MCF 10A (cell line): ENCODE results near the gene MKNK2. TPM values are rescaled to one million over a fixed set of nuclear protein-coding genes. Genes with fewer than 3 reads are reported as not detected.

ENCODE experiments used
- BruUV-seq: library from RNA; stranded (reverse); fragments of 400-500 nt; replicated peaks from 2 replicates; lab custom pipeline; 2021; lab: Mats Ljungman, UMichigan
- CTCF ChIA-PET: fragments of 300-600 bp; sonication (Branson Sonifier 250); formaldehyde crosslinking; extraction: SDS; loops from one replicate; lab custom pipeline; 2021; ENCODE audit warnings: antibody characterized with exemption, inconsistent platforms; lab: Yijun Ruan, JAX
- POLR2A ChIA-PET: fragments of 300-600, 350-650 bp; sonication (Branson Sonifier 250); formaldehyde crosslinking; extraction: SDS; loops from one replicate; lab custom pipeline; 2020; ENCODE audit warnings: antibody characterized with exemption, inconsistent platforms; lab: Yijun Ruan, JAX
- DNase-seq: peaks from one replicate; pipeline ENCODE4 v3.0.0-alpha.2; 2018; ENCODE audit not compliant: unreplicated experiment
- H3K27ac Mint-ChIP-seq: one replicate; pipeline ENCODE4 v1.8.0; 2022; ENCODE audit warnings: mild to moderate bottlenecking, low read depth, mixed read lengths; ENCODE audit not compliant: unreplicated experiment
- H3K27me3 Mint-ChIP-seq: one replicate; pipeline ENCODE4 v1.8.0; 2022; ENCODE audit warnings: mixed read lengths; ENCODE audit not compliant: insufficient read depth, unreplicated experiment
- H3K36me3 Mint-ChIP-seq: one replicate; pipeline ENCODE4 v1.8.0; 2022; ENCODE audit warnings: mild to moderate bottlenecking, moderate library complexity, mixed read lengths; ENCODE audit not compliant: insufficient read depth, unreplicated experiment
- H3K4me1 Mint-ChIP-seq: one replicate; pipeline ENCODE4 v1.8.0; 2022; ENCODE audit warnings: mixed read lengths; ENCODE audit not compliant: insufficient read depth, unreplicated experiment
- H3K4me3 Mint-ChIP-seq: one replicate; pipeline ENCODE4 v1.8.0; 2022; ENCODE audit warnings: mild to moderate bottlenecking, moderate library complexity, mixed read lengths; ENCODE audit not compliant: unreplicated experiment
- H3K9me3 Mint-ChIP-seq: one replicate; pipeline ENCODE4 v1.8.0; 2022; ENCODE audit warnings: mixed read lengths; ENCODE audit not compliant: unreplicated experiment
- intact Hi-C: fragments of 100-400 bp; cut with micrococcal nuclease; formaldehyde crosslinking; loops from 2 replicates; pipeline ENCODE4 v1.14.1; 2022
- total RNA-seq: library from RNA; stranded (reverse); gene quantifications from 2 replicates; pipeline ENCODE4 v1.2.3, GENCODE V29; 2022
- TF ChIP-seq, protein P1 (sequence below): fragments of 200-600 bp; IDR thresholded peaks from one replicate; pipeline ENCODE4 v1.8.0; 2022; ENCODE audit warnings: antibody characterized with exemption, mild to moderate bottlenecking; ENCODE audit not compliant: unreplicated experiment

The MKNK2 gene
- total RNA-seq, 1 experiment from 2014 or later: 146 TPM

DNA sequence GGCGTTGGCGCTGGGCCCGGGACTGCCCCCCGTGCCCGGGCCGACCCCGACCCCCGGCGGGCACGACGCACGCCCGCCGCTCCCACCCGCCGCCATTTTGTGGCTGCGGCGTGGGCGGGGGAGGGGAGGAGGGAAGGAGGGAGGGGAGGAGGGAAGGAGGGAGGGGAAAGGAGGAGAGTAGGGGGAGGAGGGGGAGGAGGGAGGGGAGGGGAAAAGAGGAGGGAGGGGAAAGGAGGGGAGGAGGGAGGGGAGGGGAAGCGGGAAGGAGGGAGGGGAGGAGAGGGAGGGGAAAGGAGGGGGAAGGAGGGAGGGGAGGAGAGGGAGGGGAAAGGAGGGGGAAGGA, 35.5 kb downstream of the MKNK2 start, which contains the start of gene BTBD2:
TSS of gene BTBD2 (minus strand) at position 107 of the 343 bp plus-strand sequence. CDS start at position 96, 11 bp downstream.
- Mint-ChIP-seq H3K27ac (no peak within 1 kb of the TSS), H3K4me3 (peak within 1 kb of the TSS; percentile 73), H3K36me3 (peaks cover 7% of the 10 kb centered on the region), H3K9me3 (no peaks in the 10 kb centered on the region), H3K4me1 (peaks cover 22% of the 10 kb centered on the region), H3K27me3 (no peaks in the 10 kb centered on the region)
- TF ChIP-seq, protein P1, sequence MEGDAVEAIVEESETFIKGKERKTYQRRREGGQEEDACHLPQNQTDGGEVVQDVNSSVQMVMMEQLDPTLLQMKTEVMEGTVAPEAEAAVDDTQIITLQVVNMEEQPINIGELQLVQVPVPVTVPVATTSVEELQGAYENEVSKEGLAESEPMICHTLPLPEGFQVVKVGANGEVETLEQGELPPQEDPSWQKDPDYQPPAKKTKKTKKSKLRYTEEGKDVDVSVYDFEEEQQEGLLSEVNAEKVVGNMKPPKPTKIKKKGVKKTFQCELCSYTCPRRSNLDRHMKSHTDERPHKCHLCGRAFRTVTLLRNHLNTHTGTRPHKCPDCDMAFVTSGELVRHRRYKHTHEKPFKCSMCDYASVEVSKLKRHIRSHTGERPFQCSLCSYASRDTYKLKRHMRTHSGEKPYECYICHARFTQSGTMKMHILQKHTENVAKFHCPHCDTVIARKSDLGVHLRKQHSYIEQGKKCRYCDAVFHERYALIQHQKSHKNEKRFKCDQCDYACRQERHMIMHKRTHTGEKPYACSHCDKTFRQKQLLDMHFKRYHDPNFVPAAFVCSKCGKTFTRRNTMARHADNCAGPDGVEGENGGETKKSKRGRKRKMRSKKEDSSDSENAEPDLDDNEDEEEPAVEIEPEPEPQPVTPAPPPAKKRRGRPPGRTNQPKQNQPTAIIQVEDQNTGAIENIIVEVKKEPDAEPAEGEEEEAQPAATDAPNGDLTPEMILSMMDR: no peak
- POLR2A ChIA-PET: interaction anchor here (0.6 to 1.4 kb wide), 4 partner anchors 34 to 369 kb away, joined by 3 to 4 read pairs (median 3); no protein-coding TSS in a partner anchor
- intact Hi-C loops: loop anchor here (5.0 kb wide), 1 partner anchor 137 kb away; the partner anchor contains the start of gene AP3D1
- DNase-seq: peak; percentile 86
- CTCF ChIA-PET: interaction anchor here (1.4 kb wide), 1 partner anchor 54 kb away, joined by 5 read pairs; no protein-coding TSS in a partner anchor
- no TSS peak for BruUV-seq

GRCh38 chr19:2014731-2015607, 36.1 kb downstream of the MKNK2 start:
- peak overlapping the region; percentile 73 for H3K4me3 Mint-ChIP-seq
- H3K4me1 Mint-ChIP-seq: peaks cover 21% of the 10 kb centered on the region
- ChIA-PET CTCF (no interaction called here), POLR2A (no interaction called here)
- H3K36me3 Mint-ChIP-seq: peaks cover 7% of the 10 kb centered on the region
- intact Hi-C loops: loop anchor here (5.0 kb wide), 1 partner anchor 137 kb away; the partner anchor contains the start of gene AP3D1
- no peak for DNase-seq
- H3K27ac Mint-ChIP-seq: no peak overlapping the region
- H3K9me3 Mint-ChIP-seq: no peaks in the 10 kb centered on the region
- TF ChIP-seq, protein P1: no peak
- no TSS peak for BruUV-seq
- H3K27me3 Mint-ChIP-seq: no peaks in the 10 kb centered on the region

- H3K4me3 Mint-ChIP-seq: peak overlapping the region; percentile 73
Observed at GRCh38 chr19:2014131-2014571, 36.9 kb downstream of the MKNK2 start.

DNA sequence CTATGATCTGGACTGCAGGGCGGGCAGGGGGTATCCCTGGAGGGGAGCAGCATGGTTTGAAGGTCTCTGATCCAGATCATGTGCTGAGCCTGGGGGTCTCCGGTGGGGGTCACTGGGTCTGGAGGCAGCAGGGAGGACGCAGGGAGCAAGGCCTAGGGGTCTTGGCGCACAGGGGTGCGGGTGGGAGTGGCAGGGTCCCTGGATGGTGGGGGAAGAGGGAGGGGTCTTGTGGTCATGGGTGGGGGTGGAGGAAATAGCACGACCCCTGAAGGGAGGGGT, 37.4 kb downstream of the MKNK2 start:
- Mint-ChIP-seq H3K9me3 (no peaks in the 10 kb centered on the region), H3K4me3 (peak overlapping the region; percentile 73), H3K27me3 (no peaks in the 10 kb centered on the region), H3K27ac (peak overlapping the region; percentile 66), H3K36me3 (peaks cover 7% of the 10 kb centered on the region), H3K4me1 (peaks cover 16% of the 10 kb centered on the region)
- TF ChIP-seq, protein P1: no peak
- BruUV-seq: no TSS peak
- POLR2A ChIA-PET: interaction anchor here (0.6 kb wide), 1 partner anchor 8 kb away, joined by 3 read pairs; no protein-coding TSS in a partner anchor
- no peak for DNase-seq
- CTCF ChIA-PET: no interaction called here
- intact Hi-C loops: no loop called here

More at GRCh38 chr19:2014131-2014571, 36.9 kb downstream of the MKNK2 start:
- TF ChIP-seq, protein P1: no peak
- intact Hi-C loops: no loop called here
- ChIA-PET POLR2A (no interaction called here), CTCF (no interaction called here)
- peak overlapping the region; percentile 66 for H3K27ac Mint-ChIP-seq
- H3K9me3 Mint-ChIP-seq: no peaks in the 10 kb centered on the region
- no TSS peak for BruUV-seq
- peaks cover 16% of the 10 kb centered on the region for H3K4me1 Mint-ChIP-seq
- DNase-seq: no peak
- H3K27me3 Mint-ChIP-seq: no peaks in the 10 kb centered on the region
- H3K36me3 Mint-ChIP-seq: peaks cover 7% of the 10 kb centered on the region
